Progenitor cell of endocrine pancreas (in vitro differentiated cells): ENCODE measurements around the gene CCDC137. TPM values are rescaled to one million over a fixed set of nuclear protein-coding genes. Genes with fewer than 3 reads are reported as not detected.

Experiments
- DNase-seq: peaks from one replicate; pipeline ENCODE4 v3.0.0; 2021; ENCODE audit warnings: low spot score; ENCODE audit not compliant: unreplicated experiment
- H3K27ac Mint-ChIP-seq: 2 replicates; pipeline ENCODE4 v1.8.0; 2021; ENCODE audit warnings: mild to moderate bottlenecking, moderate library complexity, mixed read lengths
- H3K27me3 Mint-ChIP-seq: 2 replicates; pipeline ENCODE4 v1.8.0; 2021; ENCODE audit warnings: mixed read lengths
- H3K36me3 Mint-ChIP-seq: 2 replicates; pipeline ENCODE4 v1.8.0; 2022; ENCODE audit warnings: mixed read lengths; ENCODE audit not compliant: insufficient read depth
- H3K4me1 Mint-ChIP-seq: 2 replicates; pipeline ENCODE4 v1.8.0; 2021; ENCODE audit warnings: low read depth, mixed read lengths
- H3K4me3 Mint-ChIP-seq: 2 replicates; pipeline ENCODE4 v1.8.0; 2021; ENCODE audit warnings: low read depth, mild to moderate bottlenecking, moderate library complexity, mixed read lengths
- H3K9me3 Mint-ChIP-seq: 2 replicates; pipeline ENCODE4 v1.8.0; 2021; ENCODE audit warnings: low read depth, mixed read lengths
- CTCF ChIP-seq: fragments of 200-600 bp; sonication (generic); IDR thresholded peaks from one replicate; pipeline ENCODE4 v1.5.0; 2021; ENCODE audit warnings: antibody characterized with exemption, mild to moderate bottlenecking; ENCODE audit not compliant: unreplicated experiment
- total RNA-seq: library from RNA; stranded (reverse); gene quantifications from 2 replicates; pipeline ENCODE4 v1.2.1, GENCODE V29; 2021

Gene CCDC137
- total RNA-seq, 1 donor from 2014 or later = 26.6 TPM

DNA sequence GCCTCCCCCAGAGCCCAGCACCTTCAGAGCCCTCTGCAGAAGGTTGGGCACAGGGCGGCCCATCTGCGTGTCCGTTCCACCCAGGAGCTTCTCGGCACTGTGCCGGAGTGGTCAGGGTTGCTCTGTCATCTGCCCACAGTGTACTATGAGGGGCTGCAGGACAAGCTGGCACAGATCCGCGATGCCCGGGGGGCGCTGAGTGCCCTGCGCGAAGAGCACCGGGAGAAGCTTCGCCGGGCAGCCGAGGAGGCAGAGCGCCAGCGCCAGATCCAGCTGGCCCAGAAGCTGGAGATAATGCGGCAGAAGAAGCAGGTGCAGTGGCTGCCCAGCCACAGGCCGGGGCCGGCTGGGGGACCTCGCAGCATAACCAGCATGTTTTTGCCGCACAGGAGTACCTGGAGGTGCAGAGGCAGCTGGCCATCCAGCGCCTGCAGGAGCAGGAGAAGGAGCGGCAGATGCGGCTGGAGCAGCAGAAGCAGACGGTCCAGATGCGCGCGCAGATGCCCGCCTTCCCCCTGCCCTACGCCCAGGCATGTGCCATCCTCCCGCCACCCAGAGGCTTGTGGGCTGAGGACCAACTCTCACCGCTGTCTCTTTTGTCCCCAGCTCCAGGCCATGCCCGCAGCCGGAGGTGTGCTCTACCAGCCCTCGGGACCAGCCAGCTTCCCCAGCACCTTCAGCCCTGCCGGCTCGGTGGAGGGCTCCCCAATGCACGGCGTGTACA lies 29.8 kb downstream of the CCDC137 start:
- no peak for TF ChIP-seq CTCF
- Mint-ChIP-seq H3K36me3 (peaks cover 16% of the 10 kb centered on the region), H3K27ac (no peak overlapping the region), H3K9me3 (no peaks in the 10 kb centered on the region), H3K4me1 (no peaks in the 10 kb centered on the region), H3K4me3 (no peak overlapping the region), H3K27me3 (no peaks in the 10 kb centered on the region)
- no peak for DNase-seq

DNA sequence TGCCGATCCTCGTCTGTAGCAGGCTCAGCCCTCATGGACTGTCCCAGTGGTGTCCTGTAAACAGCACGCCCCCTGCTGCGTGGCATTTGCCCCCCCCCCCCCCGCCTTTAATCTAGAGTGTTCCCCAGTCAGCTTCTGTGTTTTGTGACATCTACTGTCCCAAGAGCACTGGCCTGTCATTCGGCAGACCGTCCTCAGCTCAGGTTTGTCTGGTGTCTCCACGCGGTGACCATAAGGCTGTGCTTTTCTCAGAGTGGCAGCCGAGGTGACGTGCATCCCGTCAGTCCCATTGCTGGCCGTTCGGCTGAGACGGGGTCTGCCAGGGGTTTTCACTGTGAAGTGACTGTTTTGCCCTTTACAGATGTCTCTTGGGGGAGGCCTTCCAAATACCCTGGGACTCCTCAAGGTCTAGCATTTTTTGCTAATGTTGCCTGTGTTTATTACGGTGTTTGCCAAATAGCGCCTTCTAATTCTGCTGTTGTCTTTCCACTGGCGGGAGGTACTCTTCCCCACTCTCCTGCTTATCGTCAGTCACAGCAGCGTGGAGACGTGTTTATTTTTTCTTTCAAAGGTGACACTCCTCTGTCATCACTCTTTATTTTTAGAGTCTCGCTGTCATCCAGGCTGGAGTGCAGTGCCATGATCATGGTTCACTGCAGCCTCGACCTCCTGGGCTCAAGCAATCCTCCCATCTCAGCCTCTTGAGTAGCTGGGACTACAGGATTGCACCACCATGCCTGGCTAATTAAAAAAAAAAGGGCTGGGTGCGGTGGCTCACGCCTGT lies 30.9 kb downstream of the CCDC137 start:
- no peak overlapping the region for H3K27ac Mint-ChIP-seq

DNA sequence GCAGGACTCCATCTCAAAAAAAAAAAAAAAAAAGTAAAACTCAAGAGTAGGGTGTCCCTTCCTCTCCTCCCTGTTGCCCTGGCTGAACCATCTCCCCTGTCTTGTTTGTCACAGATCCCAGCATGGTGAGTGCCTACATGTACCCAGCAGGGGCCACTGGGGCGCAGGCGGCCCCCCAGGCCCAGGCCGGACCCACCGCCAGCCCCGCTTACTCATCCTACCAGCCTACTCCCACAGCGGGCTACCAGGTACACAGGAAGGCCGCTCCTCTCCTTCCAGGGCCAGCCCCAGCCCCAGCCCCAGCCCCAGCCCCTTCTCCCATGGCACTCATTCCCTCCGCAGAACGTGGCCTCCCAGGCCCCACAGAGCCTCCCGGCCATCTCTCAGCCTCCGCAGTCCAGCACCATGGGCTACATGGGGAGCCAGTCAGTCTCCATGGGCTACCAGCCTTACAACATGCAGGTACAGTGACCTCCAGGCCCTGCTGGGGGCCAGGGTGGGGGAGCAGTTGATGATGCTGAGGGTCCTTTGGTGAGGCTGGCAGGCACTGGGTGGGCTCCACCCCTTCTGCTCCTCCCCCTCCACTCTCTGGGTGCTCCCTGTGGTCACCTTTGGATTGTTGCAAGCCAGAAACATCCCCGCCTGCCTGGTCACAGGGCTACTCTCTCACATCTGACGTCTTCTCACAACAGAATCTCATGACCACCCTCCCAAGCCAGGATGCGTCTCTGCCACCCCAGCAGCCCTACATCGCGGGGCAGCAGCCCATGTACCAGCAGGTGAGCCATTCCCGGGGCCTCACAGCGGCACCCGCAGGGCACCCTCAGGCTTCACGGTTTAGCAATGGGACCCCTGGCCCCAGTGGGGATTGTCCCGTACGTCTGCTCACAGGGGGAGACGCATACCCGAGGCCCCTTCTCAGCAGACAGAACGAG lies 34.1 kb downstream of the CCDC137 start:
- H3K27ac Mint-ChIP-seq = no peak overlapping the region
- peak overlapping the region; percentile 21 for H3K4me3 Mint-ChIP-seq
- H3K27me3 Mint-ChIP-seq = no peaks in the 10 kb centered on the region
- H3K4me1 Mint-ChIP-seq = peaks cover 9% of the 10 kb centered on the region
- DNase-seq = no peak
- no peaks in the 10 kb centered on the region for H3K9me3 Mint-ChIP-seq
- TF ChIP-seq CTCF = no peak
- peaks cover 17% of the 10 kb centered on the region for H3K36me3 Mint-ChIP-seq

More for the DNA sequence above, 30.9 kb downstream of the CCDC137 start:
- Mint-ChIP-seq H3K36me3 (peaks cover 15% of the 10 kb centered on the region), H3K27me3 (no peaks in the 10 kb centered on the region), H3K4me1 (peaks cover 5% of the 10 kb centered on the region), H3K9me3 (no peaks in the 10 kb centered on the region), H3K4me3 (no peak overlapping the region)
- TF ChIP-seq CTCF = no peak
- no peak for DNase-seq

- Mint-ChIP-seq H3K27me3 (no peaks in the 10 kb centered on the region), H3K9me3 (no peaks in the 10 kb centered on the region), H3K36me3 (peaks cover 19% of the 10 kb centered on the region), H3K4me3 (peak overlapping the region; percentile 93), H3K27ac (no peak overlapping the region), H3K4me1 (peaks cover 9% of the 10 kb centered on the region)
- DNase-seq = no peak
- TF ChIP-seq CTCF = no peak
Measured at GRCh38 chr17:81701288-81702071, 34.9 kb downstream of the CCDC137 start.
